HCT116 (cell line): ENCODE measurements around the gene HLA-B. TPM values are rescaled to one million over a fixed set of nuclear protein-coding genes. Genes with fewer than 3 reads are reported as not detected.

Source experiments
- ATAC-seq: fragments of 200-7000 bp; cut with Tn5 transposase; 2 replicates; pipeline ENCODE4 v1.9.1; 2020; ENCODE audit warnings: mild to moderate bottlenecking, moderate library complexity
- BruUV-seq: library from RNA; stranded (reverse); fragments of 400-500 nt; replicated peaks from 2 replicates; lab custom pipeline; 2021; lab: Mats Ljungman, UMichigan
- CTCF ChIA-PET: fragments of 300-600 bp; sonication (Branson Sonifier 250); formaldehyde crosslinking; loops from one replicate; lab custom pipeline; 2021; ENCODE audit warnings: antibody characterized with exemption; lab: Charles Lee
- POLR2A ChIA-PET: fragments of 300-600, 350-600 bp; sonication (Branson Sonifier 250); formaldehyde crosslinking; loops from one replicate; lab custom pipeline; 2021; ENCODE audit warnings: antibody characterized with exemption; lab: Charles Lee
- RAD21 ChIA-PET, 2 experiments: fragments of 300-600 bp; sonication (Branson Sonifier 250); formaldehyde crosslinking; loops; one replicate each; lab custom pipeline; 2023; ENCODE audit warnings: low total read pairs in 2 of 2; ENCODE audit not compliant: uncharacterized antibody in 2 of 2, unreplicated experiment in 2 of 2, low non-redundant PET in 1 of 2; lab: Charles Lee
- DNase-seq: peaks from one replicate; pipeline ENCODE4 v3.0.0-alpha.2; 2010; ENCODE audit warnings: low read depth, low spot score
- H2AFZ ChIP-seq: fragments of 200-600 bp; shearing (Covaris generic), sonication (generic); 2 replicates; pipeline ENCODE4 v1.6.1; 2017; ENCODE audit warnings: low read depth, mixed run types, mixed read lengths, antibody characterized with exemption, low read length; ENCODE audit not compliant: poor library complexity, severe bottlenecking
- H3K27ac ChIP-seq: 2 replicates; pipeline ENCODE4 v1.5.1; 2012; ENCODE audit warnings: low read depth, low read length
- H3K27me3 ChIP-seq: fragments of 200-600 bp; sonication (generic); 2 replicates; pipeline ENCODE4 v1.6.1; 2016; ENCODE audit warnings: mixed run types, low read length, mixed read lengths; ENCODE audit not compliant: insufficient read depth
- H3K36me3 ChIP-seq, 2 experiments: fragments of 200-500 bp in 1 of 2; fragments of 200-600 bp in 1 of 2; sonication (Bioruptor generic) in 1 of 2; sonication (generic) in 1 of 2; 2 replicates each; pipeline versions ENCODE4 v1.5.1 to v1.6.1; 2014 to 2016; ENCODE audit warnings: low read length in 2 of 2, inconsistent platforms in 1 of 2, mixed read lengths in 1 of 2, mixed run types in 1 of 2; ENCODE audit not compliant: insufficient read depth in 2 of 2, control insufficient read depth in 1 of 2
- H3K4me1 ChIP-seq, 2 experiments: fragments of 200-600 bp in 1 of 2; sonication (generic) in 1 of 2; 2 replicates each; pipeline versions ENCODE4 v1.5.1 to v1.6.1; 2012 to 2017; ENCODE audit warnings: low read length in 2 of 2, inconsistent platforms in 1 of 2, mild to moderate bottlenecking in 1 of 2, mixed read lengths in 1 of 2, mixed run types in 1 of 2, moderate library complexity in 1 of 2; ENCODE audit not compliant: insufficient read depth in 2 of 2, control insufficient read depth in 1 of 2
- H3K4me2 ChIP-seq: fragments of 200-600 bp; sonication (generic); 2 replicates; pipeline ENCODE4 v1.6.1; 2017; ENCODE audit warnings: mixed run types, low read length, mixed read lengths
- H3K4me3 ChIP-seq, 2 experiments: fragments of 200-600 bp in 1 of 2; sonication (generic) in 1 of 2; replicated peaks in 1 of 2; 2 replicates each; pipeline ENCODE4 v1.5.1; 2011 to 2016; ENCODE audit warnings: low read length in 2 of 2, control low read depth in 1 of 2, low read depth in 1 of 2, mild to moderate bottlenecking in 1 of 2, mixed read lengths in 1 of 2, mixed run types in 1 of 2
- H3K79me2 ChIP-seq: fragments of 200-600 bp; sonication (generic); 2 replicates; pipeline ENCODE4 v1.6.1; 2017; ENCODE audit warnings: mild to moderate bottlenecking, mixed run types, low read length, moderate library complexity, mixed read lengths; ENCODE audit not compliant: insufficient read depth
- H3K9ac ChIP-seq: fragments of 200-600 bp; sonication (generic); 2 replicates; pipeline ENCODE4 v1.6.1; 2016; ENCODE audit warnings: low read length, mixed read lengths
- H3K9me2 ChIP-seq: fragments of 200-600 bp; sonication (generic), shearing (Covaris generic); 2 replicates; pipeline ENCODE4 v1.6.1; 2017; ENCODE audit warnings: mixed run types, mild to moderate bottlenecking, moderate library complexity; ENCODE audit not compliant: insufficient read depth
- H3K9me3 ChIP-seq, 2 experiments: fragments of 200-500 bp in 1 of 2; fragments of 200-600 bp in 1 of 2; sonication (Bioruptor generic) in 1 of 2; sonication (generic) in 1 of 2; 2 replicates each; pipeline ENCODE4 v1.6.1; 2014 to 2017; ENCODE audit warnings: low read length in 2 of 2, mixed read lengths in 2 of 2, inconsistent platforms in 1 of 2, low read depth in 1 of 2, mild to moderate bottlenecking in 1 of 2, mixed run types in 1 of 2, moderate library complexity in 1 of 2; ENCODE audit not compliant: control insufficient read depth in 1 of 2, insufficient read depth in 1 of 2
- H4K20me1 ChIP-seq: fragments of 200-600 bp; sonication (generic), shearing (Covaris generic); 2 replicates; pipeline ENCODE4 v1.6.1; 2017; ENCODE audit warnings: mixed run types, mild to moderate bottlenecking, moderate library complexity; ENCODE audit not compliant: insufficient read depth
- ATF3 ChIP-seq: IDR thresholded peaks from 2 replicates; pipeline ENCODE4 v1.6.1; 2012
- CTCF ChIP-seq, 3 experiments: fragments of 200-600 bp in 1 of 3; sonication (generic) in 1 of 3; IDR thresholded peaks in 2 of 3; conservative IDR thresholded peaks in 1 of 3; 2 replicates each; pipeline ENCODE4 v1.5.1; 2012 to 2017; ENCODE audit warnings: low read depth in 2 of 3, low read length in 2 of 3, antibody characterized with exemption in 1 of 3, borderline replicate concordance in 1 of 3, control low read depth in 1 of 3, mild to moderate bottlenecking in 1 of 3, mixed read lengths in 1 of 3, mixed run types in 1 of 3, moderate library complexity in 1 of 3; ENCODE audit not compliant: insufficient read depth in 1 of 3
- EGR1 ChIP-seq: IDR thresholded peaks from 2 replicates; pipeline ENCODE4 v1.6.1; 2012; ENCODE audit warnings: low read depth
- EZH2 ChIP-seq: fragments of 200-600 bp; sonication (generic); IDR thresholded peaks from 2 replicates; pipeline ENCODE4 v1.6.1; 2017; ENCODE audit warnings: antibody characterized with exemption, mixed run types
- EZH2phosphoT487 ChIP-seq: fragments of 200-600 bp; IDR thresholded peaks from 2 replicates; pipeline ENCODE4 v1.6.1; 2018; ENCODE audit warnings: antibody characterized with exemption, borderline replicate concordance
- JUND ChIP-seq: IDR thresholded peaks from 2 replicates; pipeline ENCODE4 v1.6.1; 2012
- POLR2A ChIP-seq: IDR thresholded peaks from 2 replicates; pipeline ENCODE4 v1.7.0; 2011; ENCODE audit warnings: borderline replicate concordance; ENCODE audit not compliant: insufficient read depth, insufficient read length; ENCODE audit errors: extremely low read depth
- POLR2AphosphoS5 ChIP-seq: IDR thresholded peaks from 2 replicates; pipeline ENCODE4 v1.6.1; 2011; ENCODE audit warnings: mild to moderate bottlenecking, low read depth, low read length, moderate library complexity
- RAD21 ChIP-seq: IDR thresholded peaks from 2 replicates; pipeline ENCODE4 v1.6.1; 2012; ENCODE audit warnings: low read depth, mild to moderate bottlenecking
- REST ChIP-seq: IDR thresholded peaks from 2 replicates; pipeline ENCODE4 v1.6.1; 2012; ENCODE audit warnings: low read depth
- SIN3A ChIP-seq: IDR thresholded peaks from 2 replicates; pipeline ENCODE4 v1.6.1; 2012; ENCODE audit warnings: low read depth
- SP1 ChIP-seq: IDR thresholded peaks from 2 replicates; pipeline ENCODE4 v1.6.1; 2012; ENCODE audit warnings: low read depth
- ZBTB33 ChIP-seq: IDR thresholded peaks from 2 replicates; pipeline ENCODE4 v1.6.1; 2011; ENCODE audit warnings: mild to moderate bottlenecking, low read length, moderate library complexity; ENCODE audit not compliant: insufficient replicate concordance; ENCODE audit errors: extremely low read depth
- ZFX ChIP-seq: fragments of 450-650 bp; IDR thresholded peaks from 2 replicates; pipeline ENCODE4 v1.6.1; 2017
- ZNF274 ChIP-seq: fragments of 200-500 bp; sonication (Bioruptor generic); IDR thresholded peaks from 2 replicates; pipeline ENCODE4 v1.6.1; 2014; ENCODE audit warnings: mild to moderate bottlenecking, low read depth, low read length, inconsistent platforms
- intact Hi-C: fragments of 100-400 bp; cut with micrococcal nuclease; formaldehyde crosslinking; loops from 2 replicates; pipeline ENCODE4 v1.10.0; 2022
- total RNA-seq: library from RNA; stranded (reverse); gene quantifications from one replicate; pipeline ENCODE4 v1.2.1, GENCODE V29; 2021; ENCODE audit not compliant: unreplicated experiment

The HLA-B gene
- total RNA-seq, 1 experiment from 2014 or later, result 381 TPM

- H2AFZ ChIP-seq, result no peak overlapping the region
- no peaks in the 10 kb centered on the region for H3K9me2 ChIP-seq
- H3K4me1 ChIP-seq, result peaks cover 21 to 23% of the 10 kb centered on the region in 2 experiments
- H3K9ac ChIP-seq, result no peak overlapping the region
- ChIA-PET CTCF (interaction anchor here (0.8 kb wide), 1 partner anchor 15 kb away, joined by 5 read pairs; no protein-coding TSS in a partner anchor), RAD21 (no interaction called here), POLR2A (no interaction called here)
- H3K27ac ChIP-seq, result no peak overlapping the region
- H3K4me2 ChIP-seq, result no peak overlapping the region
- intact Hi-C loops, result loop anchor here (5.0 kb wide), 1 partner anchor 96 kb away; no protein-coding TSS in a partner anchor
- H3K27me3 ChIP-seq, result no peaks in the 10 kb centered on the region
- H3K79me2 ChIP-seq, result no peaks in the 10 kb centered on the region
- TF ChIP-seq POLR2A (no peak), RAD21 (no peak), EZH2 (no peak), EGR1 (no peak), REST (no peak), EZH2phosphoT487 (no peak), SP1 (no peak), CTCF (IDR thresholded peaks at IDR 0.05 in 2 of 3, conservative IDR thresholded peaks at IDR 0.05 in 1 of 3; ENCODE audit: borderline replicate concordance in 1 of 3, insufficient read depth in 1 of 3, low read depth in 2 of 3, low read length in 2 of 3) (no peak), ZNF274 (no peak), JUND (no peak), POLR2AphosphoS5 (no peak), ZFX (no peak), SIN3A (no peak), ZBTB33 (no peak), ATF3 (no peak)
- H3K9me3 ChIP-seq, result no peaks in the 10 kb centered on the region
- H3K4me3 ChIP-seq, result no peak overlapping the region
- BruUV-seq, result no TSS peak
- H4K20me1 ChIP-seq, result no peaks in the 10 kb centered on the region
- H3K36me3 ChIP-seq, result no peaks in the 10 kb centered on the region
- ATAC-seq (no peak), DNase-seq (no peak)
Measured at GRCh38 chr6:31395832-31396231, 38.9 kb upstream of the HLA-B start.
